Liver (tissue), 9 donors: Measurements from ENCODE around the gene VIM. TPM values are rescaled to one million over a fixed set of nuclear protein-coding genes. Genes with fewer than 3 reads are reported as not detected.
"Not testable (repeated sequence)": the region's sequence is repeated elsewhere in the genome, so short reads cannot be mapped to it uniquely, and the experiment has no call there.

Source experiments
- DNase-seq: peaks from one replicate; pipeline ENCODE4 v3.0.0-alpha.2; 2017; ENCODE audit warnings: low spot score
- H3K27ac ChIP-seq, 2 donors: one replicate each; pipeline ENCODE4 v1.7.0; 2013; ENCODE audit warnings: inconsistent platforms in 2 of 2, low read length in 2 of 2, control low read depth in 1 of 2, low read depth in 1 of 2, mild to moderate bottlenecking in 1 of 2
- H3K27me3 ChIP-seq, 4 donors: one replicate each; pipeline versions ENCODE4 v1.6.1 to v1.7.0; 2013; ENCODE audit warnings: low read length in 3 of 4, inconsistent platforms in 1 of 4, mild to moderate bottlenecking in 1 of 4, moderate library complexity in 1 of 4; ENCODE audit not compliant: control insufficient read depth in 4 of 4, insufficient read depth in 4 of 4
- H3K36me3 ChIP-seq, 4 donors: one replicate each; pipeline versions ENCODE4 v1.6.1 to v1.7.0; 2013; ENCODE audit warnings: low read length in 3 of 4, mild to moderate bottlenecking in 3 of 4, low read depth in 1 of 4, moderate library complexity in 1 of 4; ENCODE audit not compliant: control insufficient read depth in 4 of 4, insufficient read depth in 3 of 4
- H3K4me1 ChIP-seq, 4 donors: one replicate each; pipeline versions ENCODE4 v1.6.1 to v1.7.0; 2013; ENCODE audit warnings: low read length in 3 of 4, mild to moderate bottlenecking in 3 of 4, moderate library complexity in 1 of 4; ENCODE audit not compliant: control insufficient read depth in 4 of 4, insufficient read depth in 4 of 4
- H3K4me3 ChIP-seq, 3 donors: one replicate each; pipeline versions ENCODE4 v1.6.1 to v1.7.0; 2013; ENCODE audit warnings: low read length in 3 of 3, control low read depth in 1 of 3, low read depth in 1 of 3, mild to moderate bottlenecking in 1 of 3
- H3K9ac ChIP-seq, 2 donors: one replicate each; pipeline ENCODE4 v1.7.0; 2013; ENCODE audit warnings: low read length in 2 of 2, mild to moderate bottlenecking in 2 of 2, moderate library complexity in 2 of 2, control low read depth in 1 of 2, low read depth in 1 of 2
- H3K9me3 ChIP-seq, 4 donors: one replicate each; pipeline versions ENCODE4 v1.6.1 to v1.7.0; 2013; ENCODE audit warnings: low read length in 3 of 4; ENCODE audit not compliant: control insufficient read depth in 4 of 4
- ATF3 ChIP-seq: IDR thresholded peaks from 2 replicates; pipeline ENCODE4 v1.6.1; 2016; ENCODE audit warnings: antibody characterized with exemption
- CTCF ChIP-seq: fragments of 150-350 bp; IDR thresholded peaks from 2 replicates; pipeline ENCODE4 v1.5.1; 2017; ENCODE audit warnings: improper control_type of control experiment, low read depth, low read length; ENCODE audit not compliant: missing input control
- EGR1 ChIP-seq, 2 donors: IDR thresholded peaks; 2 replicates each; pipeline ENCODE4 v1.6.1; 2016 to 2018; ENCODE audit warnings: antibody characterized with exemption in 2 of 2, low read depth in 2 of 2
- FOXA1 ChIP-seq: IDR thresholded peaks from 2 replicates; pipeline ENCODE4 v1.6.1; 2016; ENCODE audit warnings: antibody characterized with exemption
- FOXA2 ChIP-seq: IDR thresholded peaks from 2 replicates; pipeline ENCODE4 v1.6.1; 2016; ENCODE audit warnings: antibody characterized with exemption
- GABPA ChIP-seq, 2 donors: IDR thresholded peaks in 1 of 2; conservative IDR thresholded peaks in 1 of 2; 2 replicates each; pipeline ENCODE4 v1.6.1; 2016; ENCODE audit warnings: antibody characterized with exemption in 2 of 2, mild to moderate bottlenecking in 1 of 2, moderate library complexity in 1 of 2
- HNF4A ChIP-seq, 2 donors: conservative IDR thresholded peaks; 2 replicates each; pipeline ENCODE4 v1.6.1; 2016; ENCODE audit warnings: antibody characterized with exemption in 2 of 2, mild to moderate bottlenecking in 2 of 2
- HNF4G ChIP-seq: IDR thresholded peaks from 2 replicates; pipeline ENCODE4 v1.6.1; 2016; ENCODE audit warnings: antibody characterized with exemption
- JUND ChIP-seq, 2 donors: IDR thresholded peaks; 2 replicates each; pipeline ENCODE4 v1.6.1; 2016; ENCODE audit warnings: antibody characterized with exemption in 2 of 2
- MAX ChIP-seq: IDR thresholded peaks from 2 replicates; pipeline ENCODE4 v1.6.1; 2016; ENCODE audit warnings: antibody characterized with exemption
- NR2F2 ChIP-seq: IDR thresholded peaks from 2 replicates; pipeline ENCODE4 v1.6.1; 2016; ENCODE audit warnings: antibody characterized with exemption
- RAD21 ChIP-seq, 2 donors: IDR thresholded peaks; 2 replicates each; pipeline ENCODE4 v1.6.1; 2016; ENCODE audit warnings: antibody characterized with exemption in 2 of 2, mild to moderate bottlenecking in 2 of 2
- REST ChIP-seq: IDR thresholded peaks from 2 replicates; pipeline ENCODE4 v1.6.1; 2016; ENCODE audit warnings: antibody characterized with exemption, mild to moderate bottlenecking
- RXRA ChIP-seq, 2 donors: IDR thresholded peaks; 2 replicates each; pipeline ENCODE4 v1.6.1; 2017 to 2018; ENCODE audit warnings: antibody characterized with exemption in 2 of 2, mild to moderate bottlenecking in 1 of 2
- SP1 ChIP-seq: IDR thresholded peaks from 2 replicates; pipeline ENCODE4 v1.6.1; 2018; ENCODE audit warnings: antibody characterized with exemption, mild to moderate bottlenecking
- TAF1 ChIP-seq: conservative IDR thresholded peaks from 2 replicates; pipeline ENCODE4 v1.6.1; 2016; ENCODE audit warnings: antibody characterized with exemption, mild to moderate bottlenecking
- YY1 ChIP-seq: IDR thresholded peaks from 2 replicates; pipeline ENCODE4 v1.6.1; 2016; ENCODE audit warnings: antibody characterized with exemption, mild to moderate bottlenecking
- ZBTB33 ChIP-seq: IDR thresholded peaks from 2 replicates; pipeline ENCODE4 v1.6.1; 2016; ENCODE audit warnings: antibody characterized with exemption
- WGBS: extraction: QIAGEN DNeasy Blood & Tissue Kit; methylation state at CpG from one replicate; pipeline ENCODE4 v1.1.7; 2013; 5-methylcytosine and 5-hydroxymethylcytosine counted together
- polyA plus RNA-seq, 2 donors: library from polyadenylated mRNA; stranded (reverse) in 1 of 2; unstranded in 1 of 2; fragments of 200-250 nt in 1 of 2; fragments of >200 nt in 1 of 2; fragmentation: Nextera tagmentation in 1 of 2; extraction: Ambion mirVana in 1 of 2; gene quantifications; one replicate each; pipeline versions ENCODE4 v1.2.1 to v1.2.3, GENCODE V29; 2013 to 2015
- total RNA-seq, 2 donors: library from RNA; depleted of rRNA; stranded (reverse); fragments of >200 nt; gene quantifications; one replicate each; pipeline ENCODE4 v1.2.3, GENCODE V29; 2014
- donor health status: healthy.
- donor health status: healthy.
- donor health status: healthy.
- donor health status: healthy.
- donor health status: healthy.

VIM gene
- total and polyA plus RNA-seq, 4 donors, result 42.5 to 212 (median 100) TPM

GRCh38 chr10:17266549-17266948 is 38.5 kb downstream of the VIM start:
- DNase-seq, H3K9ac ChIP-seq, H3K27ac ChIP-seq, H3K4me1 ChIP-seq, H3K4me3 ChIP-seq, H3K27me3 ChIP-seq, H3K36me3 ChIP-seq: not testable (repeated sequence)
- peaks cover 7 to 25% (median 10%) of the 10 kb centered on the region in 4 donors for H3K9me3 ChIP-seq
- 64% methylated on average over 6 of the region's 6 CpGs for WGBS
- TF ChIP-seq HNF4A (conservative IDR thresholded peaks at IDR 0.05), result peak; percentile 44 to 65

GRCh38 chr10:17272648-17273047 is 44.6 kb downstream of the VIM start:
- H3K9ac ChIP-seq, result no peak overlapping the region
- WGBS, result 95% methylated on average over 12 of the region's 12 CpGs

More at GRCh38 chr10:17272648-17273047, 44.6 kb downstream of the VIM start:
- Histone ChIP-seq H3K27ac (no peak overlapping the region), H3K4me3 (no peak overlapping the region), H3K9me3 (peaks cover 0 to 10% (median 1%) of the 10 kb centered on the region in 4 donors), H3K4me1 (no peaks in the 10 kb centered on the region), H3K27me3 (no peaks in the 10 kb centered on the region), H3K36me3 (no peaks in the 10 kb centered on the region)
- DNase-seq, result no peak
- TF ChIP-seq REST, result no peak
- no peak for TF ChIP-seq HNF4A (conservative IDR thresholded peaks at IDR 0.05)
- no peak for TF ChIP-seq ATF3
- no peak for TF ChIP-seq CTCF
- TF ChIP-seq EGR1 (IDR thresholded peaks at IDR 0.05; ENCODE audit: low read depth in 2 of 2), result no peak
- TF ChIP-seq MAX, result no peak
- TF ChIP-seq TAF1, result no peak
- TF ChIP-seq RXRA (IDR thresholded peaks at IDR 0.05), result no peak
- TF ChIP-seq YY1, result no peak
- no peak for TF ChIP-seq RAD21 (IDR thresholded peaks at IDR 0.05)
- TF ChIP-seq FOXA2, result no peak
- TF ChIP-seq JUND (IDR thresholded peaks at IDR 0.05), result no peak
- no peak for TF ChIP-seq SP1
- no peak for TF ChIP-seq GABPA (IDR thresholded peaks at IDR 0.05 in 1 of 2, conservative IDR thresholded peaks at IDR 0.05 in 1 of 2)
- TF ChIP-seq HNF4G, result no peak
- TF ChIP-seq NR2F2, result no peak
- no peak for TF ChIP-seq FOXA1
- no peak for TF ChIP-seq ZBTB33
